Activated CD4-positive, alpha-beta T cell treated with anti-CD3 and anti-CD28 coated beads, Interleukin-2, amount 50 U/mL, for 48 hours (primary cell): ENCODE data around the gene RANBP1.
A peak's percentile ranks its signal among the peaks of the same experiment; 100 is the strongest.
"Not testable (repeated sequence)": the region's sequence is repeated elsewhere in the genome, so short reads cannot be mapped to it uniquely, and the experiment has no call there.

Experiments used
- DNase-seq, 2 experiments: peaks; one replicate each; pipeline ENCODE4 v3.0.0-alpha.2; 2020

Gene RANBP1

DNA sequence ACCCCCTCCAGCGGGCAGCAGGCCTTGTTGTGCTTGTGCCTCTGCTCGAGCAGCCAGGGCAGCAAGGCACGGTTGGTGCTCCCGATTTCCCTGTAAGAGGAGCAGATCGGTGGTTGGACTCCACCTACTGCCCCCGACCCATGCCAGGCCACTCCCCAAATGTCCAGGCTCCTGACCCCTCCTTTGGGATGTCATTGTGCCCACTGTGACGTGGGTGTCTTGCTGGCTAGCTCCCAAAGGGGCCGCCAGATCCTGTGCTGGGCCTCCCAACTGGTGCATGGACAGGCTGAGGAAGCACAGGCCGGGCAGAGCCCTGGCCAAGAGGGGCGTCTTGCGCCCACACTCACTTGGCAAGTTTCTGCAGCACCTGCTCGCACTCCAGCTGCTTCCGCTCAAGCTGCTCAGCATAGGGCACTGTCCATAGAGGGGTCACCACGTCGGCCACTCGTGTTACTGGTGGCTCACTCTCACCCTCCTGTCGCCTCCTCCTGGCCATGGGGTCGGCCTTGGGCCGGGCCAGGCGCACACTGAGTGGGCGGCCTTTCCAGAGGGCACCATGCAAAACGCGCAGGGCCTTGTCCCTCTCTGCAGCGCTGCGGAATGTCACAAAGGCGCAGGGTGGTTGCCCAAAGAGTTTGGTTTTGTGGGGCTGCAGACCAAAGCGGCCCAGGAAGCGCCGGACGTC, at the start of gene RANBP1:
TSS of gene RANBP1 (plus strand) at position 414 of the 685 bp plus-strand sequence. CDS start at position 495, 81 bp downstream.
- DNase-seq, result no peak

DNA sequence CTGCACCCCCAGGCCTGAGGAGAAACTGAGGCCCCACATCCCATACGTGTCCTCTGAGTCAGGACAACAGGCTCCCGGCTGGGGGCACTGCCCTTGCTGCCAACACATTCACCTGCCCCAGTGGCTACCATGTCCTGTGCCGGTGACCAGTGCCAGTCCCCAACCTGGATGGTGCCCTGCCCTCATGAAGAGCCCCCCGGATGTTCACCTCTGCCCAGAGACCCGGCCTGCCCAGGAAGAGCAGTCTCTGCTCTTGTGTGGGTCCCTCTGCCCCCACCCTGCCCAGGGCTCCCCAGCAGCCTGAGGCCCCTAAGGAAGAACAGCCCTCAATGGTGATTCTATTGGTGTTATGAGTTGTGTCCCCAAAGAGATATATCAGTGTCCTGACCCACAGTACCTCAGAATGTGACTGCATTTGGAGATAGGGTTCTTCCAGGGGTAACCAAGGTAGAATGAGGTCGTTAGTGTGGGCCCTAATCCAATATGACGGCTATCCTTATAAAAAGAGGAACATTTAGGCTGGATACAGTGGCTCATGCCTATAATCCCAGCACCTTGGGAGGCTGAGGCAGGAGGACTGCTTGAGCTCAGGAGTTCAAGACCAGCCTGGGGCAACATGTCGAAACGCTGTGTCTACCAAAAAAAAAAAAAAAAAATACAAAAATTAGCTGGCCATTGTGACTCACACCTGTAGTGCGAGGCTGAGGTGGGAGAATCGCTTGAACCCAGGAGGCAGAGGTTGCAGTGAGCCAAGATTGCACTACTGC, 49.1 kb upstream of the RANBP1 start:
- DNase-seq, result no peak

DNA sequence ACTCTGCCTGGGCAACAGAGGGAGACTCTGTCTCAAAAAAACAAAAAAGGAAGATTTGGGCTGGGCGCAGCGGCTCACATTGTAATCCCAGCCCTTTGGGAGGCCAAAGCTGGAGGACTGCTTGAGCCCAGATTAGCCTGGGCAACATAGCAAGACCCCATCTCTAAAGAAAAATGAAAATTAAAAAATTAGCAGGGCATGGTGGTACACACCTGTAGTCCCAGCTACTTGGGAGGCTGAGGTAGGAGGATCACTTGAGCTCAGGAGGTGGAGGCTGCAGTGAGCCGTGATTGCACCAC, 48.6 kb upstream of the RANBP1 start:
- not testable (repeated sequence) for DNase-seq

DNA sequence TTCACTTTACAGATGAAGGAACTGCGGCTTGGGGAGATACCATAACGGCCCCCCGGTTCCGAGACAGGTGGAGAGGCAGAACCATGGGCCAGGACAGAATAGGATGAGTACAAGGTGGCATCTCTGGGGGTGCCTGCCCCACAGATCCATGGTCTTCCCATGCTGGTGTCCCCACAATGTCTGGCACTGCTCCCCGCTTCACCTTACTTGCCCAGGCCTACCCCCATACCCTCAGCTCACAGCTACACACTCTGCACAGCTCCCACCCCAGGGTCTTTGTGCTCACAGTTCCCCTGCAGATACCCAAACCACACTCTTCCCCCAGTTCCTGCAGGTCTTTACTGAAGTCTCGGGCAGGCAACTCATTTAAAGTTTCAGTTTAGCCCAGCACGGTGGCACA, 47.3 kb upstream of the RANBP1 start:
- DNase-seq, result no peak

DNA sequence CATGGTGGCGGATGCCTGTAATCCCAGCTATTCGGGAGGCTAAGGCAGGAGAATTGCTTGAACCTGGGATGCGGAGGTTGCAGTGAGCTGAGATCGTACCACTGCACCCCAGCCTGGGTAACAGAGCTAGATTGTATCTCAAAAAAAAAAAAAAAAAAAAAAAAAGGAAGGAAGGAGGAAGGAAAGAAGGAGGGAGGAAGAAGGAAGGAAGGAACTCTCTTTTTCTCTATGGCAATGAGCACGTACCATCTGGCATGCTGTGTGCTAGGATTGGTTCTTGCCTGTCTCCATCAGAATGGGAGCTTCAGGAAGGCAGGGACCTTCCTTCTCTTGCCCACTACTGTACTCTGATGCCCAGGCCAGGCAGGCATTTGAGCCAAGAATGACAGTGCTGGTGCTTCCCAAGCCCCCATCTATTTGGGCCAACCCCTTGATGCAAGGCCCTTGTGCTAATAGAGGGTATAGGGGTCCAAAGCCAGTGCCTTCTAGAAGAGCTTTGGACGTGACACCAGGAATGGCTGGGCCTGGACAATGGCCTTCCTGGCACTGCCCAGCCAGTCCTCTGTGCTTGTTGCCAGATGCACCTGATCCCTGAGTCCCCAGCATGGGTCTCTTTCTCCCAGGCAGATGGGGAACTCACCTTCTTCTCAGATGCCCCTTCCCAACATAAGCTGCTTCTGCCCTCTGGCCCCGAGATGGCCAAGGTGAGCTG, 46.4 kb upstream of the RANBP1 start:
- no peak for DNase-seq

DNA sequence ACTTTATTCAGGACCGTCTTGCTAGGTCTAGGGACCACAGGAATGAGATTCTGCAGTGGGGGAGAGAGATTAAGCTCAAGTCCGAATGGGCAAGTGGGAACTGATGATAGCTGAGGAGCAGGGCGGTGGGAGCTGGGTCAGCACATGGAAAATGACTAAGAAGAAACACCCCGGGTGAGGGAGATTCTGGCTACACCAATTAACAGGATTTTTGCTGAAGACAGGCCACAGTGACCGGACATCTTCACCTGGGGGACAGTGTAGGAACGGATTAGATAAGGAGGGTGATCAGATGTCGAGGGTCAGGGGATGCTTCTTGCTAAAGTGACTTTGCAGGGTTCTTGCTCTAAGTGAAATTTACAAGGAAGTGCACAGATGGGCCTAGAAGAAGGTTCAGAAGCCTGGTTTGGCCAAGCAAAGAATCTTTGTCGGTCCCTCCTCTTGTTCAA, 44.4 kb upstream of the RANBP1 start:
- DNase-seq, result no peak

DNA sequence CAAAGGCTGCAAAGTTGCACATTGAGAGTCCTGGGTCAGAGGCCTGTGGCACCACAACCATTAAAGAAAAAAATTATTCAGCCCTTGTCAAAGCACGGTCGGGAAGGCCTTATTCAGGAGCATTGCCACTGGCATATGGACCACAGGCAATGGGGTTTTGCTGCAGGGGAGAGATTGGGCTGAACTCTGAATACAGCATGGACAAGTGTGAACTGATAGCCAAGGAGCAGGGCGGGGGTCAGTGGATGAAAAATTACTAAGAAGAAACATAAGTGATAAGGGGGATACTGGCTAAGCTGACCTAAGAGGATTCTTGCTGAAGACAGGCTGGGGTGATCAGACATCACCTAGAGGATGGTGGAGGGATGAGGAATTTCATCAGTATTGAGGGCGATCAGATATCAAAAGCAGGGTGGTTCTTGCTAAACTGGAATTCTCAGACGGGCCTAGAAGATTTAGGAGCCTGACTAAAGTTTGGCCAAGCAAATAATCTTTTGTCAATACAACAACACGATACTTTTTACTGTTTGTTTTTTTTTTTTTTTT, 39.2 kb upstream of the RANBP1 start:
- DNase-seq, result no peak

DNA sequence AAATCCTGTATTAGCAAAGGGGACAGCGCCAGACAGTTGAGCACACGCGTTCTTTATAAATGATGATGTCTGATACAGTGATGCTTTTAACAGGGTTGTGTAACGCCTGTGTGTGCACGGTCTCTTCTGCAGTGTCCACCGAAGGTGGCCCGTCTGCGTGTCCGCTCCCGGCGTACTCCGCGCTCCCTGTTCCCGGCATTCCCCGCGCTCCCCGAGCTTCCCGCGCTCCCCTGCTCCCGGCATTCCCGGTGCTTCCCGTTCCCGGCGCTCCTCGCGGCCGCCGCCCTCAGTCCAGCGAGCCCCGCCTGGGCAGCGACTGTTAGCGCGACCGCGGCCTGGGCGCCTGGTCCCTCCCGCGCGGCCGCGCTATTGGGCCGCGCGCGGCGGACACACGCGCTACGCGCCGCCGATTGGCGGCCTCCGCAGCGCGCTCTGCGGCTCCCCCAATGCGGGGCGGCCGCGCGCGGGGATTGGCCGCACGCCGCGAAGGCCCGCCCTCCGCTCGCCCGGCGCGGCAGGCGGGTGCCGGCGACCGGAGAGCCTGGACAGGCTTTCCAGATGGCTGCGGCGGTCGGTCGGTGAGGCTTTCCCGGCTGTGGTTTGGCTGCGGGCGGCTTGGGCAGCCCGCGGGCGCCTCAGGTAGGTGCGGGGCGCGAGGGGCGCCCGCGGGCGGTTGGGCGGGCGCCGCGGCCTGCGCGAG, 36.0 kb upstream of the RANBP1 start, which contains the start of gene DGCR8:
TSS of gene DGCR8 (plus strand) at position 497 of the 700 bp plus-strand sequence. CDS start 5,723 bp downstream, outside the sequence.
- DNase-seq, result peak; percentile 65 to 71

DNA sequence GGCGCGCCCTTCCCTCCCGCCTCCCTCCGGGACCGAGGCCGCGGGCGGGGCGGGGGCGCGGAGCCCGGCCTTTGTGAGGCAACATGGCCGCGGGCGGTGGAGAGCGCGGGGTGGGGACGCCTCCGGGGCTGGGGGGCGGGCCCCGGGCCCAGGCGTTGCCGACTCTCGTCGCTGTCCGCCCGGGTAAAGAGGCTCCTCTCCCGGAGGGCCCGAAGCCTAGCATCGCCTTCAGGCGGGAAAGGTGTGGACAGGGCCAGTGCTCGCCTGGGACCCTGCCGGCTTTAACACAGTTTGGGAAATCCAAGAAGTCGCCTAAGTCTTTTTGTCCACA, 35.5 kb upstream of the RANBP1 start:
- peak; percentile 67 to 73 for DNase-seq

DNA sequence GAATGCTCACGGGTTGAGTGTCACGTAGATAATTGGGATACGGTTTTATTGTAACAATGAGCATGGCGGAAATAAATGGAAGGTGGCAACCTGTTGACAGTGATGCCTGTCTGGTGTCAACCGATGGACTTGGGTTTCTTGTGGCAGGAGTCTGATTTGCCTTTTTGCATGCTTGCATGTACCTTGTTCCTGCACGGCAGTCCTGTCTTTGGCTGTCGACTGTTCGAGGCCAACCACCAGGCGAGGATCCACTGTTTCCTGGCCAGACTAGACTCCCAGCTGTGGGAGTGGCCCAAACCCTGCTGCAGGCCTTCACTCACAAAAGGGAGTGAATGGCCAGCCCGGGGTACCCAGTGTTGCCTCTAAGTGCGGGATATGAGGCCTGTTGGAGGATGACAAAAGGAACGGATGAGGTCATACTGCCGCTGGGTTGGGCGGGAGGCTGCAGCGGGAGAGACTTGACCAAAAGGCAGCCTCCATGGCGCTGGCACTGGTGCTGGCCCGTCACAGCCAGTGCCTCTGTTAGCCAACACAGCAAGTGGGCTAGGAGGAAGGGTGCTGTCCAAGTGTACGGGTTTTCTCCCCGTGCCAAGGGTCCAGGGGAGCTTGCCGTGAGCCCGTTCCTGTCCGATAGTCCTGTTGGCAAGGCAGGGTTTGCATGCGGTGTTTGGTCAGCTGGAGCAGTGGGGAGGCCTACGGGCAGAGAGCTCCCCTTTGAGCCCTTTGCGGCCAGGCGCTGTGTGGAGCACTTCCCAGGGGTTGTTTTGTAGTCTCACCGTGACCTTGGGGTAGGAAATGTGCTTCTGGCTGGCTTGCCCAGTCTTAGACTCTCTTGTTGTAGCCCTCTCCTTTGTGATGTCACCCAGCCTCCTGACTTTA, 34.9 kb upstream of the RANBP1 start:
- peak; percentile 12 to 29 for DNase-seq

DNA sequence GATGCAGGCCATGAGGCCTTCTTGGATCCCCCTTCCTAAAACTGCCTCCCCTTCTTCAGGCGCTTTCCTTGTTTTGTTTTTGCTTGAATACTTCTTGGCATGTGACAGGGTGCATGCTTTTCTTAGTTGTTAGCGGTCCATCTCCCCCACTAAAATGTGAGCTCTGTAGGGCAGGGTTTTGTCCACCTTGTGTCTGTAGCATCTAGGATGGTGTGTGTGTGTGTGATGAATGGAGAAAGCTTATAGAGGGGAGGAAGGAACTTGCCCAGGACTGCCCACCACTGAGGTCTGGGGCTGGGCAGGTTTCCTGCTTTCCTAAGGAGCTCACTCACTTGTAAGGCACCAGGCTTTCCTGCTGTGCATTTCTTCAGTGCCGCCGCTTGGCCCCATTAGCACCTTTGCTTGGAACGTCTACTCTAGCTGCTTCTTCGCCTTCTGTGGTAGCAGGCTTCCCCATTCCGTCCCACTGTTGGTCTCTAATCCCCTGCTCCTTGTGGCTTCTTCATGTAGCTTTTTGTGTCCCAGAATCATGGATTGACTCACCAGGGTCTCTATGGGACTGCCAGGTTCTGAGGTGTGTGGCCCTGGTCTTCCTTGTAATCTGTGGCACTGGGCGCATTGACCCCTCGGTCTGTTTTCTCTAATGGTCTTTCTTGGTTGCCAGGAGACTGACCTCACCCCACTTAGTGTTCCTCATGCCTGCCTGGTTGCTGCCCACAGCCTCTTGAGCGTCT, 32.6 kb upstream of the RANBP1 start:
- DNase-seq, result no peak

DNA sequence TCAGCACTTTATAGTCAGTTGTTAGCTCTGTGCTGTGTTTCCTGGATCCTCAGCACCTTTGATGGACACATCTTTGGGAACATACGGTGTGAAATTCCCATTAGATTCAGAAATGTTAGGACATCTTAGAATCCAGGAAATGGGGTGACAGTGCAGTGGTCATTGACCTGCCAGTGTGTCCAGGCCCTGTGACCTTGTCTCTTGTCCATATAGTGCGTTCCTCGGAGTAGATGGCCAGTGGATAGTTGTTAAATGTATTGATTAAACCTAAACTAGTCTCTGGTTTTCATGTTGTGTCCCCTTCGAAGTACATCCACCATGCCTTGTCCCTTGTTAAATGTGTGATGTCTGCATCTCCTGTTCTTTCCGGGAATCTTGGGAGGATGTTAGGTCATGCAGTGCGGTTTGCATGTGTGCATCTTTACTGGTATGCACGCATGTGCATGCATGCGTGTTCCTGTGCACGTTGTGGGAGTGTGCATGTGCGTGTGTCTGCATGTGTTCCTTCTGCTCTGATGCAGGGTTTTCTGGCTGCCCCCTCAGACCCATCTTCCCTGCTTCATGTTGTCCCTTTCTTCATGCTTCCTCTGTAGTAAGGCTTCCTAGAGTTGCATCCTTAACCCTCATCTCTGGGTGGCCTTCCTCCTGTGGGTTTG, 31.9 kb upstream of the RANBP1 start:
- no peak for DNase-seq

DNA sequence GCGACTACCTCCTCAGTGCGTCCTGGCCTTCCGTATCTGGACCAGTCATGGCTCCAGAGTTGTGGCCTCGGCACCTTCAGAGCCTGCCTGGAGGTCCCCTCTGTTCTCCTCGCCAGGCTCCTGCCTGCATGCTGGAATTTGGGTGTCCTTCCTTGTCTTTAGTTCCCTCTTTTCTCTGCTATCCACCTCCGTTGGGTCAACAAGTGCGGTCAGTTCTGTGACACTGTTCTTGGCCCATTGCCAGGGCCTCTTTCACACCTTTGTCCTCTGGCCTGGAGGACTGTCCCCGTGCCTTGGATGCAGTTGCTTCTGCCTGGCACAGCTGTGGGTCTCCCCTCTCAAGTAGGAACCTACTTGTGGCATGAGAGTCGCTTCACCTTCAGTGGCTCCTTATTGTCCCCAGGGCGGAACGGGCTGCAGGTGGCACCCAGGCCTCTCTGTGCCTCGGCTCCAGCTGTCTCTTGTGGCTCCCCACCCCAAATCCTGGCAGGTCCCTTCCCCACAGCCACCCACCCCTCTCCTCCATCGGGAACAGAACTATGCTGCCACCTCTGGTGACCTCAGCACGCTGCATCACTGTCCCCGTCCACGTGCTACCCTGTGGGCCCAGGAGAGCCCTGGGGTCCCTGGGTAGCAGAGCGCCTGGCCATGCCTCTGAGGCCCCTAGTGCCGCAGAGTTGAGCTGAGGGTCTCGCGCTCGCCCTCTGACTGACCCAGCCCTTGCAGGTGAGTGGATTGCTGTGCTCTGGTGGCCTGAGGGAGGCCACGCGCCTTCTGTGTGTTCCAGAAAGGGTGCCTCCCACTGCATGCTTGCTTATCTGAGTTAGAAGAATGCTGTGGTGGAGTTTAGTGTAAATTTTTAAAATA, 31.1 kb upstream of the RANBP1 start:
- peak; percentile 21 to 34 for DNase-seq

DNA sequence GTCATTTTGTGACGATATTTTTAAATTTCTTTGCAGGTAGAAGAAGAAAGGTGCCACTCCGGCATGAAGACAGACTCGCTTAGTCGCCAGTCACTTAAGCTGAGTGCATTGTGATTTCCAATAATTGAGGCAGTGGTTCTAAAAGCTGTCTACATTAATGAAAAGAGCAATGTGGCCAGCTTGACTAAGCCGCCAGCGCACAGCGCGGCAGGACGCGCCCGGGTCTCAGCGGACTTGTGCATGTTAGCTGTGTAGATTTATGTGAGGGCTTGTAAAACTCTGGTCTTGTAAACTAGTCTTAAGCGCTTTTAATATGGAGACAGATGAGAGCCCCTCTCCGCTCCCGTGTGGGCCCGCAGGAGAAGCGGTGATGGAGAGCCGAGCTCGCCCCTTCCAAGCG, 30.3 kb upstream of the RANBP1 start:
- DNase-seq, result no peak

DNA sequence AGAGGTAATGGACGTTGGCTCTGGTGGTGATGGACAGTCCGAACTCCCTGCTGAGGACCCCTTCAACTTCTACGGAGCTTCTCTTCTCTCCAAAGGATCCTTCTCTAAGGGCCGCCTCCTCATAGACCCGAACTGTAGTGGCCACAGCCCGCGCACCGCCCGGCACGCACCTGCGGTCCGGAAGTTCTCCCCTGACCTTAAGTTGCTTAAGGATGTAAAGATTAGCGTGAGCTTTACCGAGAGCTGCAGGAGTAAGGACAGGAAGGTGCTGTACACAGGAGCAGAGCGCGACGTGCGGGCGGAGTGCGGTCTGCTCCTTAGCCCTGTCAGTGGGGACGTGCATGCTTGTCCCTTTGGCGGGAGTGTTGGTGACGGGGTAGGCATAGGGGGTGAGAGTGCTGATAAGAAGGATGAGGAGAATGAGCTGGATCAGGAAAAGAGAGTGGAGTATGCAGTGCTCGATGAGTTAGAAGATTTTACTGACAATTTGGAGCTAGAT, 29.8 kb upstream of the RANBP1 start:
- DNase-seq, result no peak

DNA sequence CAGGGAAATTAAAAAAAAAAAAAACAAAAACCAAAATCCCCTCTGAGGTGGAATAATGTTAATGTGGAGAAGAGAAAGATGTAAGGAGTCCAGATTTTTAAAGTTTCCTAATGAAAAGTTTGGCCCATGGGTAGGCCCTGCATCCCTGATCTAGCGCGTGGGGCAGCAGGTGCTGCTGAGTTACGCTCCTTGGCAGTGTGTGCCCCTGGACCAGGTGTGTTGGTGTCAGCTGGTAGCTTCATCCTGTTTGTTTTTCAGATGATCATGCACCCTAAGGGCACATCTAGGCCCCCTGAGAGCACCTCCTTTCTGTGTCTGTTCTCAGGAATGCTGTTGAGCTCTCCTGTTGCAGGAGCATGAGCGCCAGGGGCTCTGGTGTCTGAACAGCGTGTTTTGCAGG, 29.1 kb upstream of the RANBP1 start:
- no peak for DNase-seq

DNA sequence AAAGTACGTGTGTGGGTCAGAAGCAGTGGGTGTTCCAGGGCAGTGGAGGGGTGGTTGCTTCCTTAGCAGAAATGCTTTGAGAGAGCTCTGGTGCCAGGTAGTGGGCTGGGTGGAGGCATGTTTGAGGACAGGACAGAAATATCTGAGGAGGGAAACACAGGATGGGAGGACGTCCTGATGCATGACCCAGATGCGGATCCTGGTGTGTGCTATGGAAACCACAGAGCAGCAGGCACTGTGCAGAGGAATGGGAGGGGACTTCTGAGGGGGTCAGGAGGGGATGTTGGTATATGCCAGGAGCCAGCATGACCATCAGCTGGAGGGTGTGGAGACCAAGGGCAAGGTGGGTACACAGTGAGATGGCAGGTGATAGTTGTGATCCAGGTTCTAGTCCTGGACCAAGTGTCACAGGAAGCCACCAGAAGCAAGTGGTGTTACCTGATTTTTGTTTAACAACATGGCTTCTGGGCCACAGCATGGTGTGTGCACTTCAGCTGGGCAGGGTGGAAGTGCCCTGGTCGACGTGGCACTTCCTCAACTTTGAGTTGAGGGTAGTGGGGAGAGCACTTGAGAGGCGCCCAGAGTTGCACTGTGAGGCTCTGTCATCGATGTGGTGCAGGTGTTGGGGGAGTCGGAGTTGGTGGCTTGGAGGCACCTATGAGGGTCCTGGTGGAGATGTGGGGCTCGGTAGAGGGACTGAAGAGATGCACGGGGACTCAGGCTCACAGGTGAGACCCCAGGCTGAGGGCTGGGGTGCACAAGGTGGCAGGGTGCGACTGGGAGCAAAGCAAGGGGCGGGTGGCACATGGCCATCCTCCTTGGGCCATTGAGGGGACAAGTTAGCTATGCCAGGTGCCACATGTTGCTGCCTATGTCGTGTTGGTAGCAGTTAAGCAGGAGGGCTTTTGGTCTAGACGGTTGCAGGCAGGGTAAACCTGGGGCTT, 28.3 kb upstream of the RANBP1 start:
- no peak for DNase-seq

DNA sequence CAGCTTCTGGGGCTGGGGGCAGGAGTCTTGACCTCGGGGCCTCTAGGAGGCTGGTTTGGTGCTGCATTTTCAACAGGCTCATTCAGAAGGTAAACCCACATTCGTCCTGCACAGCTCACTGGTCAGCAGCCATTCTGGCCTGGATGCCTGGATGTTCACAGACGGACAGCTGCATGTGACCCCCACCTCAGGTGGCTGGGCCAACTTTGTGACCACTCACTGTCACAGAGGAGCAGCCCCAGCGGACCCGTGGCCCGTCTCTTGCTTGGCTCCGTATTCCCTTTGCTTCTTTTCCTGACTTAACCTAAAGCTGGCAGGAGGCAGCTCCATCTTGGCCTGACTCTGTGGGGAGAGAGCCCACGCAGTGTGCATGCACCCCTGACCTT, 27.6 kb upstream of the RANBP1 start:
- no peak for DNase-seq
